Sciatic nerve (tissue), 2 donors: ENCODE results near the gene OR6J1. TPM values are rescaled to one million over a fixed set of nuclear protein-coding genes. Genes with fewer than 3 reads are reported as not detected.
A peak's percentile ranks its signal among the peaks of the same experiment; 100 is the strongest.
"Not testable (repeated sequence)": the region's sequence is repeated elsewhere in the genome, so short reads cannot be mapped to it uniquely, and the experiment has no call there.

Experiments
- ATAC-seq: fragments of 200-7000 bp; cut with Tn5 transposase; one replicate; pipeline ENCODE4 v1.9.1; 2020; ENCODE audit warnings: mild to moderate bottlenecking, moderate library complexity
- DNase-seq: peaks from one replicate; pipeline ENCODE4 v3.0.0-alpha.2; 2020; ENCODE audit warnings: low spot score
- intact Hi-C: fragments of 100-400 bp; cut with DNase I; formaldehyde crosslinking; loops from one replicate; pipeline ENCODE4 v1.14.2; 2022
- total RNA-seq: library from RNA; stranded (reverse); fragmentation: NEBNext Ultra II Directional; extraction: Animal tissue kit (Norgen Biotek cat#: 25700); gene quantifications from one replicate; pipeline ENCODE4 v1.2.1, GENCODE V29; 2021
- donor health status: DM: no; HTN: no; CAD: no.
- donor health status: DM: no; HTN: no; CAD: no.

The OR6J1 gene
- total RNA-seq, 1 donor from 2014 or later = not detected

DNA sequence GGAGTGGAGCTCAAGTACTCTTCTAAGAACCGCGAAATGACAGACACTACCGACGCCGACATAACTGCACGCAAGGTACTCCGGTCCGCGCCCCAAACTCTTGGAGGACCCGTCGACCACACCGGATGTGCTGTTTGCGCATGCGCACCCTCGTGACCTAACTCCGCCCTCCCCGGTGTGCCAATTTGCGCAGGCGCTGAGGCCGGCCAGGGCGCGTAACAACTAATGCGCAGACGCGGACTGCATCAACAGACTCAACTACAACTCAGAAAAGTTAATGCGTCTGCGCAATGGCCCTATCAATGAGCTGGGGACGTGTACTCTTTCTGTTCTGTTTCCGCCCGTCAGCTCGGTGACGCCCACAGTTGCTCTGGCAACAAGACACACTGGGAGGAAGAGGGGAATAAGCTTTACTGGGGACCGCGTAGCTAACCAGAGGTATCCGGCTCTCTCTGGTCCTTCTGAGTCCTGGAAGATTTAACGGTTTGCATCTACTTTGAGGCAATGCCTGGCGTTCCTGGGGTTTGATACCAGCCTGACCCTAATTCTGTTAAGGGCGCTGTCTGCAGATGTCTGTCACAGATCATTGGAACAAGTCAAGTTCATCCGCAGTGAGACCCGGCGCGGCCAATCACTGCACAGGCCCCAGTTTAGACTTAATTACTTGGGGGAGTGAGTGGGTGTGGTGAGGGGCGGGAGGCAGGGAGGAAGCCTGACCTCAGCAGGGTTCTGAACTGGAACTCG, 54.9 kb downstream of the OR6J1 start, which contains the start of gene DAD1:
DAD1 (minus strand) TSS at position 129 of the 744 bp plus-strand sequence; CDS start at position 62, 67 bp downstream.
- DNase-seq = peak; percentile 99
- intact Hi-C loops = loop anchor here (10.0 kb wide), 1 partner anchor 256 kb away; no protein-coding TSS in a partner anchor
- peak; percentile 99 for ATAC-seq

GRCh38 chr14:22588526-22589095, 55.5 kb downstream of the OR6J1 start:
- DNase-seq (no peak), ATAC-seq (no peak)
- intact Hi-C loops = loop anchor here (10.0 kb wide), 1 partner anchor 256 kb away; no protein-coding TSS in a partner anchor

DNA sequence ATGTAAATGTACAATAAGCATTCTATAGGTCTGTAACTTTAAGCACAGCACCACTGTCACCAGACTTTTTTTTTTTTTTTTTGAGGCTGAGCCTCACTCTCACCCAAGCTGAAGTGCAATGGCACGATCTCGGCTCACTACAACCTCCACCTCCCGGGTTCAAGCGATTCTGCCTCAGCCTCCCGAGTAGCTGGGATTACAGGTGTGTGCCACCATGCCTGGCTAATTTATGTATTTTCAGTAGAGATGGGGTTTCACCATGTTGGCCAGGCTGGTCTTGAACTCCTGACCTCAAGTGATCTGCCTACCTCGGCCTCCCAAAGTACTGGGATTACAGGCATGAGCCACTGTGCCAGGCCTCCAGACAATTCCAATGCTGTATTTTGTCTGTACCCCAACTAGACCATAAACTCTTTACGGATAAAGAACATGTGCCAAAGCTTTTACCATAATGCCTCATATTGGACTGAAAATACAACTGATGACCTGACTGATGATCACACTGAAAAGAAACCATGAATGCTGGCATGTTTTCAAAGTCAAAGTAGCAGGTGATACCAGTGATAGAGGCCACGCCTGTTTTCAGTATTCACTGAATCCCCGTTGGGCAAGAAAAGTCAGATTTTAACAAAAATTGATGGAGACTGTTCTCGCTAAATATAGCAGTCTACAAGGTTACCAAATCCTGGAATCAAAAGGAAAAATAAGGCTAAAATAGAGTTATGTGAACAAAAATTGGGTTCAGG, 56.3 kb downstream of the OR6J1 start:
- not testable (repeated sequence) for ATAC-seq
- intact Hi-C loops = loop anchor here (10.0 kb wide), 1 partner anchor 257 kb away; no protein-coding TSS in a partner anchor

GRCh38 chr14:22587247-22587646, 56.9 kb downstream of the OR6J1 start:
- no peak for ATAC-seq
- intact Hi-C loops = loop anchor here (10.0 kb wide), 1 partner anchor 258 kb away; no protein-coding TSS in a partner anchor
- no peak for DNase-seq

More for the DNA sequence above, 56.3 kb downstream of the OR6J1 start:
- DNase-seq = not testable (repeated sequence)

DNA sequence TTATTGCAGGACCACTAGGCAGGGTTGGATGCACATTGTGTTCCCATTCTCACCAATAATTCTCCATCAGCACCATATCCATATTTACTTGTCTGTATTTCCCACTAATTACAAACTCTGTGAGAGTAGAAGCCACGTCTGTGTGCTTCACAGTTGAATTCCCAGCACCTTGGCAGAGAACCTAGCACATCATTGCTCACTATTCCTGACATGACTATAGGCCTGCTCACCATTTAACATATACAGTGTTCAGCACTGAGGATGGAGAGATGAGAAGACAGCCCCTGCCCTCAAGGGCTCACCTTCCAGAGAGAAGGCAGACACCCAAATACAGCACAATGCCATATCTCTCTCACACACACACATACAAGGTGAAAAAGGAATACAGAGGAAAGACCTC, 60.2 kb downstream of the OR6J1 start:
- intact Hi-C loops = loop anchor here (10.0 kb wide), 1 partner anchor 261 kb away; no protein-coding TSS in a partner anchor
- ATAC-seq = no peak
- DNase-seq = no peak

Other genes with a start within 250 kb of the OR6J1 start
- gene DAD1, start 55.1 kb downstream of the OR6J1 start, total RNA-seq = 163 TPM
- gene ABHD4, start 46.1 kb downstream of the OR6J1 start, total RNA-seq = 45.2 TPM
- gene OXA1L, start 122.3 kb upstream of the OR6J1 start, total RNA-seq = 62.8 TPM
- 9.7 TPM for gene SLC7A7, start 171.1 kb upstream of the OR6J1 start, total RNA-seq
- 34.0 TPM for gene MRPL52, start 185.5 kb upstream of the OR6J1 start, total RNA-seq
- 138 TPM for gene MMP14, start 192.2 kb upstream of the OR6J1 start, total RNA-seq
- 106 TPM for gene LRP10, start 227.4 kb upstream of the OR6J1 start, total RNA-seq
- 0.62 TPM for gene REM2, start 238.9 kb upstream of the OR6J1 start, total RNA-seq